Adrenal gland (tissue), 12 donors: Measurements from ENCODE around the gene ANKRD33B. TPM values are rescaled to one million over a fixed set of nuclear protein-coding genes. Genes with fewer than 3 reads are reported as not detected.

Source experiments
- DNase-seq, 7 donors: peaks; one replicate each; pipeline ENCODE4 v3.0.0-alpha.2; 2019 to 2020
- H3K27ac ChIP-seq, 5 donors: fragments of 200-600 bp; sonication (generic) in 4 of 5; 1 replicate in 3 of 5; 2 replicates in 2 of 5; pipeline versions ENCODE4 v1.5.1 to v1.8.0; 2016 to 2020; ENCODE audit warnings: mild to moderate bottlenecking in 1 of 5
- H3K27me3 ChIP-seq: fragments of 200-600 bp; 2 replicates; pipeline ENCODE4 v1.8.0; 2021
- H3K36me3 ChIP-seq, 2 donors: fragments of 200-600 bp; replicated peaks in 1 of 2; 1 replicate in 1 of 2; 2 replicates in 1 of 2; pipeline versions ENCODE4 v1.5.1 to v1.8.0; 2018 to 2022
- H3K4me1 ChIP-seq, 2 donors: fragments of 200-600 bp; replicated peaks in 1 of 2; 1 replicate in 1 of 2; 2 replicates in 1 of 2; pipeline versions ENCODE4 v1.5.1 to v1.8.0; 2018 to 2021
- H3K4me3 ChIP-seq, 4 donors: fragments of 200-600 bp; sonication (generic) in 3 of 4; one replicate each; pipeline ENCODE4 v1.5.1; 2016 to 2018
- H3K9me3 ChIP-seq, 3 donors: fragments of 200-600 bp; sonication (generic) in 1 of 3; replicated peaks in 1 of 3; 1 replicate in 2 of 3; 2 replicates in 1 of 3; pipeline versions ENCODE4 v1.5.1 to v1.8.0; 2016 to 2021
- POLR2A ChIP-seq, 2 donors: fragments of 450-650 bp; IDR thresholded peaks; one replicate each; pipeline ENCODE4 v1.6.1; 2017; ENCODE audit warnings: antibody characterized with exemption in 2 of 2, mild to moderate bottlenecking in 2 of 2, moderate library complexity in 1 of 2
- WGBS, 4 donors: extraction: QIAGEN DNeasy Blood & Tissue Kit in 2 of 4; methylation state at CpG; one replicate each; pipeline versions ENCODE4 v1.1.5 to v1.1.7; 2013 to 2017; 5-methylcytosine and 5-hydroxymethylcytosine counted together
- intact Hi-C, 2 donors: fragments of 100-400 bp; cut with DNase I; formaldehyde crosslinking; loops; one replicate each; pipeline versions ENCODE4 v1.14.1 to v1.15.0; 2022 to 2023
- polyA plus RNA-seq, 3 donors: library from polyadenylated mRNA; stranded (reverse); fragments of 200-250 nt in 2 of 3; fragments of 350-450 nt in 1 of 3; fragmentation: Illumina TruSeq in 1 of 3; extraction: RNeasy Lipid Tissue Mini Kit (QIAGEN cat#74804) in 1 of 3; gene quantifications; one replicate each; pipeline ENCODE4 v1.2.3, GENCODE V29; 2013 to 2014
- total RNA-seq, 9 donors: library from RNA; depleted of rRNA in 4 of 9; stranded (reverse); fragments of >200 nt in 4 of 9; fragments of 120-200 nt in 1 of 9; fragmentation: NEBNext Ultra II Directional in 1 of 9; extraction: Animal tissue kit (Norgen Biotek cat#: 25700) in 1 of 9; gene quantifications; one replicate each; pipeline versions ENCODE4 v1.1.0 to v1.2.4, GENCODE V29; 2013 to 2023
- TF ChIP-seq, protein P1 (sequence below), 6 experiments: fragments of 450-650 bp in 4 of 6; fragments of 200-600 bp in 2 of 6; sonication (generic) in 1 of 6; IDR thresholded peaks; 1 replicate in 5 of 6; 2 replicates in 1 of 6; pipeline versions ENCODE4 v1.5.1 to v1.8.0; 2016 to 2021; ENCODE audit warnings: antibody characterized with exemption in 6 of 6, mild to moderate bottlenecking in 2 of 6, moderate library complexity in 1 of 6
- donor health status: healthy with polysubstance abuse.
- donor health status: Bipolar disorder and iron deficiency.
- donor health status: DM: yes; HTN: yes; CAD: no.
- donor health status: DM: no; HTN: no; CAD: no.
- donor health status: DM: no; HTN: no; CAD: no.
- donor health status: DM: yes; HTN: yes; CAD: no.

Gene ANKRD33B
- total and polyA plus RNA-seq, 12 donors = 0.14 to 0.69 (median 0.23) TPM

DNA sequence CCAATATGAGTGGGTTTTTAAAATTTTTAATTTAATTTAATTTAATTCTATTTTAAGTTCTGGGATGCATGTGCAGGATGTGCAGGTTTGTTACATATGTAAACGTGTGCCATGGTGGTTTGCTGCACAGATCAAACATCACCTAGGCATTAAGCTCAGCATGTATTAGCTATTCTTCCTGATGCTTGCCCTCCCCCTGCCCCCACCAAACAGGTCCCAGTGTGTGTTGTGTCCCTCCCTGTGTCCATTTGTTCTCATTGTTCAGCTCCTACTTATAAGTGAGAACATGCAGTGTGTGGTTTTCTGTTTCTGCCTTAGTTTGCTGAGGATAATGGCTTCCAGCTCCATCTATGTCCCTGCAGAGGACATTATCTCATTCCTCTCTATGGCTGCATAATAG, 35.0 kb upstream of the ANKRD33B start:
- DNase-seq = no peak
- no peak overlapping the region for H3K4me3 ChIP-seq
- H3K4me1 ChIP-seq = no peaks in the 10 kb centered on the region
- H3K36me3 ChIP-seq = no peaks in the 10 kb centered on the region
- no peak for TF ChIP-seq POLR2A (IDR thresholded peaks at IDR 0.05)
- TF ChIP-seq, protein P1, sequence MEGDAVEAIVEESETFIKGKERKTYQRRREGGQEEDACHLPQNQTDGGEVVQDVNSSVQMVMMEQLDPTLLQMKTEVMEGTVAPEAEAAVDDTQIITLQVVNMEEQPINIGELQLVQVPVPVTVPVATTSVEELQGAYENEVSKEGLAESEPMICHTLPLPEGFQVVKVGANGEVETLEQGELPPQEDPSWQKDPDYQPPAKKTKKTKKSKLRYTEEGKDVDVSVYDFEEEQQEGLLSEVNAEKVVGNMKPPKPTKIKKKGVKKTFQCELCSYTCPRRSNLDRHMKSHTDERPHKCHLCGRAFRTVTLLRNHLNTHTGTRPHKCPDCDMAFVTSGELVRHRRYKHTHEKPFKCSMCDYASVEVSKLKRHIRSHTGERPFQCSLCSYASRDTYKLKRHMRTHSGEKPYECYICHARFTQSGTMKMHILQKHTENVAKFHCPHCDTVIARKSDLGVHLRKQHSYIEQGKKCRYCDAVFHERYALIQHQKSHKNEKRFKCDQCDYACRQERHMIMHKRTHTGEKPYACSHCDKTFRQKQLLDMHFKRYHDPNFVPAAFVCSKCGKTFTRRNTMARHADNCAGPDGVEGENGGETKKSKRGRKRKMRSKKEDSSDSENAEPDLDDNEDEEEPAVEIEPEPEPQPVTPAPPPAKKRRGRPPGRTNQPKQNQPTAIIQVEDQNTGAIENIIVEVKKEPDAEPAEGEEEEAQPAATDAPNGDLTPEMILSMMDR (IDR thresholded peaks at IDR 0.05) = no peak
- peaks cover 5% of the 10 kb centered on the region for H3K27me3 ChIP-seq
- no peaks in the 10 kb centered on the region for H3K9me3 ChIP-seq
- intact Hi-C loops = no loop called here
- no peak overlapping the region for H3K27ac ChIP-seq
- WGBS, 4 donors = 70 to 77% (median 74%) methylated on average over 1 of the region's 1 CpG

DNA sequence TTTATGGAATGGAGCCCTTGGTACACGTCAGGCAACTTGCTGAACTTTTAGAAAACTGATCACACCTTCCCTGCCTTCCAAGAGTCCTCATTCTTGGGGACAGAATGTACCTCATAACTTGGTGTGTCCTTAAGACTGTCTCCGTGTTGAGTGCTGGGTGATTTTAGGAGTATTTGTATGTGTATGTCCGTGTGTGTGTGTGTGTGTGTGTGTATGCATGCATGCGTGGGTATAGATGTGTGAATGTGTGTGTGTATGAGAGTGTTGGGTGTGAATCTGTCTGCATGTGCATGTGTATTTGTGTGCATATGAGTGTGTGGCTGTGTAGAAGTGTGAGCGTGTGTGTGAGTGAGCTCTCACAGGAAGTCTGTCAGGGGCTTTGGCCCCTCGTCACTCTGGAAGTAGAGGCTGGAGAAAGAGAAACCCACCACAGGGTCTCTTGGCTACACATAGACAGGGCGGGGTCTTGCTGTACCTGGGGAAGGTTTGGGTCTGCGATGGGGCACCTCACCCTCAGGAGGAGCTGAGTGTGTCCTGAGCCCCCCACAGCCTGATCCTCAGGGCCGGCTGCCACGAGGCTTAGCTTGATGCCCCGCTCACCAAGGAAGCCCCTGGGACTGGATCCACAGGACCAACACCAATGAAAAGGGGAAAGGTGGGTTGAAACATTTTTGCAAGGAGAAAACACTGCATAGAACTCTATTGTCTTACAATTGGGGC, 33.1 kb upstream of the ANKRD33B start:
- Histone ChIP-seq H3K27me3 (peaks cover 5% of the 10 kb centered on the region), H3K9me3 (no peaks in the 10 kb centered on the region), H3K4me3 (no peak overlapping the region), H3K27ac (no peak overlapping the region), H3K4me1 (no peaks in the 10 kb centered on the region), H3K36me3 (no peaks in the 10 kb centered on the region)
- TF ChIP-seq POLR2A (IDR thresholded peaks at IDR 0.05) = no peak
- TF ChIP-seq, protein P1 (IDR thresholded peaks at IDR 0.05) = no peak
- no peak for DNase-seq
- intact Hi-C loops = no loop called here
- WGBS, 4 donors = 70 to 81% (median 76%) methylated on average over 10 to 11 of the region's 11 CpGs

DNA sequence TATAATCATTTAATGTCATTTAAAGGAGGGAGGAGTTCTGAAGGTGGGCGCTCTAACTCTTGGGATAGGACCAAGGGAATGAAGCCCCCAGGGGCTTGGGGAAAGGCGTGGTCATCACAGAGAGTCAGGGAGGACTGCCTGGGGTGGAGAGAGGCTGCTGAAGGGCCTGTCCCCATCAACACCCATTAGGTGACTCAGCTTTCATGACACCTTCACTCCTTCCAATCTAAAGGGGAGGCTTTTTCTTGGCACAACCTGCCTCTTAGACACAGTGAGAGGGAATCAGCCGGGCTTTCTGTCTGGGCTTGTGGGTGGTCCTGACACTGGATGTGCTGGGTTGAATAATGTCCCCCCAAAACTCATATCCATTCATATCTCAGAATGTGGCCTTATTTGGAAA, 31.4 kb upstream of the ANKRD33B start:
- Histone ChIP-seq H3K27ac (no peak overlapping the region), H3K9me3 (no peaks in the 10 kb centered on the region), H3K4me3 (no peak overlapping the region), H3K36me3 (no peaks in the 10 kb centered on the region), H3K4me1 (peaks cover 0 to 3% of the 10 kb centered on the region in 2 donors), H3K27me3 (peaks cover 5% of the 10 kb centered on the region)
- TF ChIP-seq, protein P1 (IDR thresholded peaks at IDR 0.05) = no peak
- TF ChIP-seq POLR2A (IDR thresholded peaks at IDR 0.05) = no peak
- no peak for DNase-seq
- intact Hi-C loops = no loop called here
- WGBS, 4 donors = 69 to 88% (median 86%) methylated on average over 3 of the region's 3 CpGs

DNA sequence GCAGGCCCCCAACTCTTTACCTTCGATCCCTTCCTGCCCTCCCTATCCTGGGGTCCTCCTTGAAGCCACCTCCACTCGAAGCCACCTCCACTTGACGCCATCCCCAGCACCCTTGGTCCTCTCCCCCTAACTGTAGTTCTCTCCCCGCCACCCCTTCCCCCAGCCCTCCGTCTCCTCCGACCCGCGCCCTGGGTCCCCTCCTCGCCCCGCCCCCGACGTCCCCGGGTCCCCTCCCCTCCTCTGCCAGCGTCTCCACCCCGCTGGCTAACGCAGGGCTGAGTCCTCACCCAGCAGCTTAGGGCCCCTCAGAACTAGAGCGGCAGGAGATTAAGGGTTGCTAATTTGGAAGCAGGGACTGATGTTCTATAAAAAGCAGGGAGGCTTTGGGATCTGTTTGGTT, 30.6 kb upstream of the ANKRD33B start:
- Histone ChIP-seq H3K4me1 (peaks cover 0 to 3% of the 10 kb centered on the region in 2 donors), H3K9me3 (no peaks in the 10 kb centered on the region), H3K27me3 (peaks cover 5% of the 10 kb centered on the region), H3K4me3 (no peak overlapping the region), H3K27ac (no peak overlapping the region), H3K36me3 (no peaks in the 10 kb centered on the region)
- TF ChIP-seq POLR2A (IDR thresholded peaks at IDR 0.05) = no peak
- intact Hi-C loops = no loop called here
- no peak for DNase-seq
- 16 to 29% (median 22%) methylated on average over 6 to 17 of the region's 17 CpGs for WGBS, 4 donors
